Keratinocyte (primary cell): ENCODE results near the gene TUBB3. TPM values are rescaled to one million over a fixed set of nuclear protein-coding genes. Genes with fewer than 3 reads are reported as not detected.

Experiments used
- DNase-seq: peaks from one replicate; pipeline ENCODE4 v3.0.0-alpha.2; 2011; ENCODE audit warnings: low read depth, missing footprints, low spot score
- FAIRE-seq: peaks from 2 replicates; lab custom pipeline; 2011; peaks lifted over from hg19 to GRCh38; lab: Jason Lieb, UNC
- H2AFZ ChIP-seq: 2 replicates; pipeline ENCODE4 v1.6.0; 2012; ENCODE audit warnings: low read length, control low read depth, inconsistent platforms; ENCODE audit not compliant: control insufficient read depth
- H3K27ac ChIP-seq: 2 replicates; pipeline ENCODE4 v1.5.1; 2011; ENCODE audit warnings: low read length; ENCODE audit not compliant: control insufficient read depth, insufficient read depth
- H3K27me3 ChIP-seq: 3 replicates; pipeline ENCODE4 v1.6.0; 2011; ENCODE audit warnings: low read length; ENCODE audit not compliant: control insufficient read depth, insufficient read depth; ENCODE audit errors: extremely low read depth
- H3K36me3 ChIP-seq, 2 experiments: 2 replicates in 1 of 2; 3 replicates in 1 of 2; pipeline ENCODE4 v1.5.1; 2011; ENCODE audit warnings: low read length in 2 of 2, mild to moderate bottlenecking in 1 of 2; ENCODE audit not compliant: control insufficient read depth in 2 of 2, insufficient read depth in 2 of 2; ENCODE audit errors: extremely low read depth in 1 of 2
- H3K4me1 ChIP-seq: 3 replicates; pipeline ENCODE4 v1.5.1; 2011; ENCODE audit warnings: low read length; ENCODE audit not compliant: control insufficient read depth, insufficient read depth; ENCODE audit errors: extremely low read depth
- H3K4me2 ChIP-seq: 3 replicates; pipeline ENCODE4 v1.6.0; 2011; ENCODE audit warnings: low read depth, low read length; ENCODE audit not compliant: control insufficient read depth, insufficient read depth; ENCODE audit errors: extremely low read depth
- H3K4me3 ChIP-seq, 3 experiments: fragments of 200-600 bp in 1 of 3; sonication (generic) in 1 of 3; 2 replicates in 2 of 3; 3 replicates in 1 of 3; pipeline ENCODE4 v1.5.1; 2011 to 2016; ENCODE audit warnings: low read length in 3 of 3, mild to moderate bottlenecking in 3 of 3, control low read depth in 2 of 3, inconsistent platforms in 1 of 3, low read depth in 1 of 3, mixed read lengths in 1 of 3, mixed run types in 1 of 3, moderate library complexity in 1 of 3; ENCODE audit not compliant: control insufficient read depth in 2 of 3, insufficient read depth in 2 of 3; ENCODE audit errors: extremely low read depth in 1 of 3
- H3K79me2 ChIP-seq: 2 replicates; pipeline ENCODE4 v1.6.0; 2012; ENCODE audit warnings: low read length; ENCODE audit not compliant: control insufficient read depth, insufficient read depth
- H3K9ac ChIP-seq: 3 replicates; pipeline ENCODE4 v1.6.0; 2011; ENCODE audit warnings: low read length; ENCODE audit not compliant: control insufficient read depth, insufficient read depth; ENCODE audit errors: extremely low read depth
- H3K9me1 ChIP-seq: 3 replicates; pipeline ENCODE4 v1.6.0; 2011; ENCODE audit warnings: low read length; ENCODE audit not compliant: control insufficient read depth, insufficient read depth; ENCODE audit errors: extremely low read depth
- H3K9me3 ChIP-seq: 2 replicates; pipeline ENCODE4 v1.5.1; 2012; ENCODE audit warnings: low read depth, low read length; ENCODE audit not compliant: control insufficient read depth
- H4K20me1 ChIP-seq: 3 replicates; pipeline ENCODE4 v1.6.0; 2011; ENCODE audit warnings: low read length; ENCODE audit not compliant: control insufficient read depth, insufficient read depth; ENCODE audit errors: extremely low read depth
- EZH2 ChIP-seq: IDR thresholded peaks from one replicate; pipeline ENCODE4 v1.6.1; 2012; ENCODE audit warnings: inconsistent platforms, mild to moderate bottlenecking, low read length, moderate library complexity
- dilution Hi-C: fragments of 300-500 bp; cut with MboI; formaldehyde crosslinking; loops from one replicate; pipeline ENCODE4 v1.7.0; 2020; ENCODE audit warnings: low sequenced_read_pairs; ENCODE audit not compliant: extremely low pct_ligation_motif_present
- polyA plus RNA-seq, 5 experiments: library from polyadenylated mRNA; depleted of rRNA in 3 of 5; stranded (reverse) in 3 of 5; stranded (forward) in 1 of 5; unstranded in 1 of 5; fragments of >200 nt; gene quantifications; 1 replicate in 1 of 5; 2 replicates in 3 of 5; 3 replicates in 1 of 5; pipeline versions ENCODE4 v1.2.1 to v1.2.3, GENCODE V29; 2011 to 2012; ENCODE audit warnings: missing spikeins in 2 of 5, low read depth in 1 of 5, low replicate concordance in 1 of 5
- TF ChIP-seq, protein P1 (sequence below), 3 experiments: IDR thresholded peaks in 1 of 3; conservative IDR thresholded peaks in 1 of 3; optimal IDR thresholded peaks in 1 of 3; 2 replicates in 2 of 3; 3 replicates in 1 of 3; pipeline versions ENCODE3 to v1.5.1; 2011; ENCODE audit warnings: low read length in 3 of 3, mild to moderate bottlenecking in 3 of 3, moderate library complexity in 2 of 3, control low read depth in 1 of 3, inconsistent platforms in 1 of 3; ENCODE audit not compliant: insufficient read depth in 2 of 3; ENCODE audit errors: extremely low read depth in 1 of 3

The TUBB3 gene
- polyA plus RNA-seq, 1 donor (not counting 4 experiments of a cell fraction or from before 2014, with no cell fraction given) = 34.0 TPM

DNA sequence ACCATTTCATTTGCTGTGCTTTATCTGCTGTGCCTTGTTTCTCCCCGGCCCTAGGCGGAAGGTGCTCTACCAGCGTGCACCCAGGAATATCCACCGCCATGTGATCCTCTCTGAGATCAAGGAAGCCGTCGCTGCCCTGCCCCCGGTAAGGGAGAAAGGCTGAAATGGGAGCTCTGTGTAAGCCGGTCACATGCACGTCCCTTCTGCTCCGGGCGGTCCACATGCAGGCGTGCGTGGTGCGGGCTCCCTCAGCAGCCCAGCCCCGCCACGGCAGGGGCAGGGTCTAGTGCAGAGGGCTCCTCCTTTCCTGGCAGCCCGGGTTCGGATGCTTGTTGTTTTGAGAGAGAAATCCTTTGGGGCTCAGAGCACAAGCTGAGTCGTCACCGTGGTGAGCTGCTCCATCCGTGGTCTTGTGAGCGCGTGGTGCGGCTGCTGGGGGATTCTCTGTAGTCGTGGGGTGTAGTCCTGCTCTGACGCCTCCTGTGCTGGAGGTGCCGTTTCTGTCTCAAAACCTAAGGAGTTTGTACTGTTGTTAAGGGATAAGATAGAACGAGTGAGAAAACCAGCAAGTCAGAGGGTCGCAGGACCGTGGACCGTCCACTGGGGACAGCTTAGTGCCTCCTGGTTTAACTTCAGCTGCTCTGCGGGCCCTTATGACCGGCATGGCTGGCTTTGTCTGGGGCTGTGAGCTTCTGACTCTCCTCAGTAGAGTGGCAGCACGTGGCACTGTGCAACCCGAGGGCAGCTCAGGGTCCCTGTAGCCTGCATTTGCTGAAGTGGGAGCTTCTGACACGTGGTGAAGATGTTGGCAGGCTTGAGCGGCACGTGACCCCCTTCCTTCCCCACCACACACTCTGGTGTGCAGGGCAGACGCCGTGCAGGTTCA lies 16.8 kb upstream of the TUBB3 start:
- no peaks in the 10 kb centered on the region for H3K79me2 ChIP-seq
- no peaks in the 10 kb centered on the region for H3K27me3 ChIP-seq
- no peak for TF ChIP-seq EZH2
- TF ChIP-seq, protein P1, sequence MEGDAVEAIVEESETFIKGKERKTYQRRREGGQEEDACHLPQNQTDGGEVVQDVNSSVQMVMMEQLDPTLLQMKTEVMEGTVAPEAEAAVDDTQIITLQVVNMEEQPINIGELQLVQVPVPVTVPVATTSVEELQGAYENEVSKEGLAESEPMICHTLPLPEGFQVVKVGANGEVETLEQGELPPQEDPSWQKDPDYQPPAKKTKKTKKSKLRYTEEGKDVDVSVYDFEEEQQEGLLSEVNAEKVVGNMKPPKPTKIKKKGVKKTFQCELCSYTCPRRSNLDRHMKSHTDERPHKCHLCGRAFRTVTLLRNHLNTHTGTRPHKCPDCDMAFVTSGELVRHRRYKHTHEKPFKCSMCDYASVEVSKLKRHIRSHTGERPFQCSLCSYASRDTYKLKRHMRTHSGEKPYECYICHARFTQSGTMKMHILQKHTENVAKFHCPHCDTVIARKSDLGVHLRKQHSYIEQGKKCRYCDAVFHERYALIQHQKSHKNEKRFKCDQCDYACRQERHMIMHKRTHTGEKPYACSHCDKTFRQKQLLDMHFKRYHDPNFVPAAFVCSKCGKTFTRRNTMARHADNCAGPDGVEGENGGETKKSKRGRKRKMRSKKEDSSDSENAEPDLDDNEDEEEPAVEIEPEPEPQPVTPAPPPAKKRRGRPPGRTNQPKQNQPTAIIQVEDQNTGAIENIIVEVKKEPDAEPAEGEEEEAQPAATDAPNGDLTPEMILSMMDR (optimal IDR thresholded peaks at IDR 0.05 in 1 of 3, IDR thresholded peaks at IDR 0.05 in 1 of 3, conservative IDR thresholded peaks at IDR 0.05 in 1 of 3; ENCODE audit: extremely low read depth in 1 of 3, insufficient read depth in 2 of 3, low read length in 3 of 3) = no peak
- dilution Hi-C loops = no loop called here
- H3K4me1 ChIP-seq = peaks cover 4% of the 10 kb centered on the region
- peaks cover 33 to 51% of the 10 kb centered on the region in 2 experiments for H3K36me3 ChIP-seq
- no peak overlapping the region for H2AFZ ChIP-seq
- peaks cover 4% of the 10 kb centered on the region for H4K20me1 ChIP-seq
- H3K9ac ChIP-seq = no peak overlapping the region
- no peak overlapping the region for H3K4me2 ChIP-seq
- H3K27ac ChIP-seq = no peak overlapping the region
- no peaks in the 10 kb centered on the region for H3K9me1 ChIP-seq
- DNase-seq (no peak), FAIRE-seq (no peak)
- H3K4me3 ChIP-seq = no peak overlapping the region
- H3K9me3 ChIP-seq = no peaks in the 10 kb centered on the region

DNA sequence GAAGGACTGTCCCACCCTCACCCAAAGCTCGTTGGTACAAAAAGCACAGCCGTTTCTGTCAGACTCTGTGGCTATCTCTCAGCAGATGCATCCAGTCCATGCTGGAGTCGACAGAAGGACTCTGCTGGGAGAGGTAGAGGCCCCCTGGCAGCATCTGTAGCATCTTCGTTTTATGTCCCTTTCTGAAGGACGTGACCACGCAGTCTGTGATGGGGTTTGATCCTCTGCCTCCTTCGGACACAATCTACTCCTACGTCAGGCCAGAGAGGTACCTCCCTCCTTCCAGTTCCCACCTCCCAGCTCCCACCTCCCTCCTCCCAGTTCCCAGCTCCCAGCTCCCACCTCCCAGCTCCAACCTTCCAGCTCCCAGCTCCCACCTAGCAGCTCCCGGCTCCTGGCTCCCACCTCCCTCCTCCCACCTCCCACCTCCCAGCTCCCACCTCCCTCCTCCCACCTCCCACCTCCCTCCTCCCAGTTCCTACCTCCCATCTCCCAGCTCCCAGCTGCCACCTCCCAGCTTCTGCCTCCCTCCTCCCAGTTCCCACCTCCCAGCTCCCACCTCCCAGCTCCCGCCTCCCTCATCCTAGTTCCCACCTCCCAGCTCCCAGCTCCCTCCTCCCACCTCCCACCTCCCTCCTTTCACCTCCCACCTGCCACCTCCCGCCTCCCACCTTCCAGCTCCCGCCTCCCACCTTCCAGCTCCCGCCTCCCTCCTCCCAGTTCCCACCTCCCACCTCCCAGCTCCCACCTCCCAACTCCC lies 15.9 kb upstream of the TUBB3 start:
- Histone ChIP-seq H3K4me2 (no peak overlapping the region), H2AFZ (no peak overlapping the region), H3K27me3 (no peaks in the 10 kb centered on the region), H3K79me2 (no peaks in the 10 kb centered on the region), H3K9ac (no peak overlapping the region), H3K36me3 (peaks cover 35 to 55% of the 10 kb centered on the region in 2 experiments), H4K20me1 (peaks cover 4% of the 10 kb centered on the region), H3K27ac (no peak overlapping the region), H3K9me1 (no peaks in the 10 kb centered on the region), H3K4me3 (no peak overlapping the region), H3K9me3 (no peaks in the 10 kb centered on the region), H3K4me1 (peaks cover 4% of the 10 kb centered on the region)
- no peak for FAIRE-seq
- TF ChIP-seq, protein P1 (optimal IDR thresholded peaks at IDR 0.05 in 1 of 3, IDR thresholded peaks at IDR 0.05 in 1 of 3, conservative IDR thresholded peaks at IDR 0.05 in 1 of 3; ENCODE audit: extremely low read depth in 1 of 3, insufficient read depth in 2 of 3, low read length in 3 of 3) = no peak
- no peak for TF ChIP-seq EZH2
- dilution Hi-C loops = no loop called here
- DNase-seq = no peak
